Activated T-cell treated with anti-CD3 and anti-CD28 coated beads, Interleukin-2, amount 50 U/mL, for 1 hour (primary cell): ENCODE data around the gene PPEF2.

Source experiments
- DNase-seq: peaks from one replicate; pipeline ENCODE4 v3.0.0-alpha.2; 2020

PPEF2 gene

GRCh38 chr4:75831856-75832405, 70.3 kb downstream of the PPEF2 start:
- no peak for DNase-seq

DNA sequence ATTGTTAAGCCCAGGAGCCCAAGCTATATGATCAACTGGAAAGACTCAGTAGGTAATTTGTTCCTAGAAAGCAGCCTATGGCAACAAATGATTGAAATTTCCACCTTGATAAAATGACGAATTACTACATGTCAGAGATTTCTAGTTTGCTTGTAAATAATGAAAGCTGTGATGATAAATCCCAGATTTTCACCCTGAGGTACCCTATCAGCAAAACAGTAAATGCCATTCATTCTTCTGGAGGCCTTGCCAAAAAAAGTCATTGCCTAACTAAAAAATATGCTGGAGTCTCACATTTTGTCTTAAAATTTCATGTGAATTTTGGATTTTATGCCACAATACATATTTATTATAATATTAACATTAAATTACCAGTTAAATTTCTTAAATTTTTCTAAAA, 71.3 kb downstream of the PPEF2 start:
- no peak for DNase-seq

GRCh38 chr4:75823812-75824211, 78.4 kb downstream of the PPEF2 start:
- no peak for DNase-seq

DNA sequence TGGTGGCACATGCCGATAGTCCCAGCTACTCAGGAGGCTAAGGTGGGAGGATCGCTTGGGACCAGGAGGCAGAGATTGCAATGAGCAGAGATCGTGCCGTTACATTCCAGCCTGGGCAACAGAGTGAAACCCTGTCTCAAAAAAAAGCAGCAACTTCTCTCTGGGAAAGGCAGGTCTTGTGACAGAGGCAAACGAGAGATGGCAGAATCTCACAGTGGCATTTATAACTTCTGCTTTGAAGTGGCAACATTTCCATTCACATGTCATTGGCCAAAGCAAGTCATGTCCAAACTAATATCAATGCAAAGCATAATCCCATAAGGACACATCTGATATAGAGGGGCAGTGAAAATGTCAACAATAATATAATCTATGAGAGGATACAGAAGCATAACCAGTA, 79.8 kb downstream of the PPEF2 start:
- no peak for DNase-seq

DNA sequence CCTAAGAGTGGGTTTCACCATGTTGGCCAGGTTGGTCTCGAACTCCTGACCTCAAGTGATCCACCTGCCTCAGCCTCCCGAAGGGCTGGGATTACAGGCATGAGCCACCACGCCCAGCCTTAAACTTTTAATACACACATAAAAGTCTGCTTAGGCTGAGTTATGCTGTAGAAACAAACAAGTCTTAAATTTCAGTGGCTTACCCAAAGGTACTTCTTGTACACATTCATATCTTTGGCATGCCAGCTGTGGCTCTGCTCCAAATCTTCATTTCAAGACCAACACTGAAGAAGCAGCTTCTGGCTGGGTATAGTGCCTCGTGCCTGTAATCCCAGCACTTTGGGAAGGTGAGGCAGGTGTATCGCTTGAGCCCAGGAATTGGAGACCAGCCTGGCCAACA, 80.3 kb downstream of the PPEF2 start:
- DNase-seq: no peak

GRCh38 chr4:75821216-75821615, 81.0 kb downstream of the PPEF2 start:
- DNase-seq: no peak

- no peak for DNase-seq
Observed at GRCh38 chr4:75820676-75821075, 81.6 kb downstream of the PPEF2 start.

- no peak for DNase-seq
Observed at GRCh38 chr4:75820197-75820596, 82.1 kb downstream of the PPEF2 start.

DNA sequence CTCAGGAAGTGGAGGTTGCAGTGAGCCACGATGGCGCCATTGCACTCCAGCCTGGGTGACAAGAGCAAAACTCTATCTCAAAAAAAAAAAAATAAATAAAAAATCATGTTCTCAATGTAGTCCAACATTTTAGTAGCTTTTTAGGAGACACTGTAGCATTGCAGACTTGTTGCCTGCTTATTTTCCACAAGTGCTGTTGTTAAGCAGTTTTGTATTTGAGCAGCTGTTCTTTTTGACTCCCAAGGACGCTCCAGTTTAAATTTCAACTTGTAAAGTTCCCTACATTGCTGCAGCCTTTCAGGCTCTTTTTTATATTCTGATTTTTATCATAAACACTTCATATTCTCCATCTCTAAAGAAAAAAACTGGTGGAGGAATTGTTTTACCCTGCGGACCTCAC, 83.1 kb downstream of the PPEF2 start:
- no peak for DNase-seq

DNA sequence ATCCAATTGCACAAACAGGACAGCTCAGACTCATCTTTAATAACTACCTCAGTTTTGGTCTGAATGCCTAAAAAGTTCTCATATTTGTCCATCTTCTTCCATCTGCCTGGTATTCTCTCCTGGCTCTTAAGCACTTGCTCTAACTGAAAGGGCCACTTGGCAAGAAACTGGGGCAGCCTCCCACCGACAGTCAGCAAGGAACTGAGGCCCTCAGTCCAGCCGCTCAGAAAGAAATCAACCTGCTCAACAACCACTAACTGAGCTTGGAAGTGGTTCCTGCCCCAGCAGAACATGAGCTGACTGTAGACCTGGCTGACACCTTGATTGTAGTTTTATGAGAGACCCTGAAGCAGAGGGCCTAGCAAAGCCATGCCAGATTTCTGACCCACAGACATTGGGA, 84.4 kb downstream of the PPEF2 start:
- no peak for DNase-seq
